IPS-11a (cell line): Measurements from ENCODE around the gene NDUFB3.
"Not testable (repeated sequence)": the region's sequence is repeated elsewhere in the genome, so short reads cannot be mapped to it uniquely, and the experiment has no call there.

ENCODE experiments used
- H3K4me3 ChIP-seq: one replicate; pipeline ENCODE4 v1.5.1; 2013; ENCODE audit warnings: low read depth, low read length, control low read depth

The NDUFB3 gene

DNA sequence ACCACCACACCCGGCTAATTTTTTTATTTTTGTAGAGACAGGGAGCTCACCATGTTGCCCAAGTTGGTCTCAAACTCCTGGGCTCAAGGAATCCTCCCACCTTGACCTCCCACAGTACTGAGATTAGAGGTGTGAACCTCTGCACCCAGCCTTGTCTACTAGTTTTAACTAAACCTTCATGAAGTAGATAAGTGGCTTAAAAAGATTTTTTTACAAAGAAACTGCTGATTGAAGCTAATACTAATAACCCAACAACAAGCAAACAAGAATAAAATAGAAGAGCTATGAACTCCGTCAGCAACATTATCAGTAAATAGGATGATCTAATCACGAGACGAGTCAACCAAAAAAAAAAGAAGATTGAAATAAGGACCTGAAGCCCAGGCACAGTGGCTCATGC, 18.8 kb downstream of the NDUFB3 start:
- no peak overlapping the region for H3K4me3 ChIP-seq

GRCh38 chr2:201093573-201093972, 21.8 kb downstream of the NDUFB3 start:
- H3K4me3 ChIP-seq, result no peak overlapping the region

- no peak overlapping the region for H3K4me3 ChIP-seq
Measured at GRCh38 chr2:201100497-201100896, 28.7 kb downstream of the NDUFB3 start.

GRCh38 chr2:201105759-201106158, 34.0 kb downstream of the NDUFB3 start:
- no peak overlapping the region for H3K4me3 ChIP-seq

- H3K4me3 ChIP-seq, result no peak overlapping the region
Measured at GRCh38 chr2:201107624-201108023, 35.8 kb downstream of the NDUFB3 start.

GRCh38 chr2:201108341-201108740, 36.5 kb downstream of the NDUFB3 start:
- no peak overlapping the region for H3K4me3 ChIP-seq

DNA sequence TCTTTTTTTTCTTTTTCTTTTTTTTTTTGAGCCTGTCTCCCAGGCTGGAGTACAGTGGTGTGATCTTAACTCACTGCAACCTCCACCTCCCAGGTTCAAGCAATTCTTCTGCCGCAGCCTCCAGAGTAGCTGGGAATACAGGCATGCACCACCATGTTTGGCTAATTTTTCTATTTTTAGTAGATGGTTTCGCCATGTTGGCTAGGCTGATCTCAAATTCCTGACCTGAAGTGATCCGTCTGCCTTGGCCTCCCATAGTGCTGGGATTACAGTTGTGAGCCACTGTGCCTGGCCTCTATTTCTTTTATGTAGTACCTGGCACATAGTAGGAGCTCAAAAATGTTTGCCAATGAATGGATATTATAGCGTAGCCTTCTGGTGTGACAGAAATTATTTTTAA, 37.4 kb downstream of the NDUFB3 start:
- H3K4me3 ChIP-seq, result no peak overlapping the region

DNA sequence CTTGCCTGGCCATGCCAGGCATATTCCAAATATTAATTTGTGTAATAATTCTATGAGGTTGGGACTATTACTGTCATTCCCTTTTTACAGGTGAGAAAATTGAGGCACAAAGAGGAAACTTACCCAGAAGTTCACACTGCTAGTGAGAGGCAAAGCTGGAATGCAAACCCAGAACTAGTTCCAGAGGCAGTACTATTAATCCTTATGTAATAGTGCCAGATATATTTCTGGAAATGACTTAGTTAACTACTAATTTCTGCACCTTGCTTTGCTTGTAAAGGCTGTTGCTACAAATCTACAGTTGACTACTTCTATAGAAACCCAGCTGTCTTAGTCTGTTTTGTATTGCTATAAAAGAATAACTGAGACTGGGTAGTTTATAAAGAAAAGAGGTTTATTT, 38.8 kb downstream of the NDUFB3 start:
- H3K4me3 ChIP-seq, result no peak overlapping the region

DNA sequence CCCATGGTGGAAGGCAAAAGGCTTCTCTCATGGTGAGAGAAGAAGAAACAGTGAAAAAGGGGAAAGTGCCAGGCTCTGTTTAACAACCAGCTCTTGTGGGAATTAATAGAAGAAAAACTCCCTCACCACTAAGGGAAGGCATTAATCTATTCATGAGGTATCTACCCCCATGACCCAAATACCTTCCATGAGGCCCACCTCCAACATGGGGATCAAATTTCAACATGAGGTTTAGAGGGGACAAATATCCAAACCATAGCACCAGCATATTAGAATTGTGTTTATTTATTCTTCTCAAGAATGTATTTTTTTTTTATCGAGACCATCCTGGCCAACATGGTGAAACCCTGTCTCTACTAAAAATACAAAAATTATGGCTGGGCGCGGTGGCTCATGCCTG, 39.3 kb downstream of the NDUFB3 start:
- H3K4me3 ChIP-seq, result no peak overlapping the region

DNA sequence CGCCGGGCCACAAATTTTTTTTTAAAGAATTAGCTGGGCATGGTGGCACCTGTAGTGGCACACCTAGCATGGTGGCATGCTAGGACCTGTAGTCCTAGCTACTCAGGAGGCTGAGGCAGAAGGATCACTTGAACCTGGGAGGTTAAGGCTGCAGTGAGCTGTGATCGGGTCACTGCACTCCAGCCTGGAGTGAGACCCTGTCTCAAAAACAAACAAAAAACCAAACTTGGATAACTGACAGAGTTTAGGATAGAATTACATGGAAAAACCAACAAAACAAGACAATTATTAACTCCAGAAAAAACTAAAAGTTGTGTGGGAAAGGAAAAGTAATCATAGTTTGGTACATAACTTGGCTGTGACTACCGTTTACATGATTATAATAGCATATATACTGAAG, 42.5 kb downstream of the NDUFB3 start:
- no peak overlapping the region for H3K4me3 ChIP-seq

DNA sequence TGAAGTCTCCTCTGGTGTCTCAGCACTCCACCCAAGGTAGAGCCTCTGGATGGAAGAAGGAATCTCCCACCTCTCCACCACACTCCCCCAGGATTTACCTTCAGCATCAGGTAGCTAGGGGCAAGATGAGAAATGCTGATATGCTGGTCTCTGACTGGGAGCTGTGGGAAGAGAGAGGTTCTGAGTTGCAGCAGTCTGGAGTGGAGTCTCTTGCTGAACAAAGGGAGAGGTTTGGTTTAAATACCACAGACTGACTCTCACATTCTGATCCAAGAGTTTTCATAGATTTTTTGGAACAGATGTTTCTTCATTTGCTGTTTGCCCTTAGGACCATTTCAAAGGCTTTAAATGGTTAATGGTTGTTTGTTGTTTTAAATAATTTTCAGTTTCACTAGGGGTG, 43.0 kb downstream of the NDUFB3 start:
- H3K4me3 ChIP-seq, result no peak overlapping the region

DNA sequence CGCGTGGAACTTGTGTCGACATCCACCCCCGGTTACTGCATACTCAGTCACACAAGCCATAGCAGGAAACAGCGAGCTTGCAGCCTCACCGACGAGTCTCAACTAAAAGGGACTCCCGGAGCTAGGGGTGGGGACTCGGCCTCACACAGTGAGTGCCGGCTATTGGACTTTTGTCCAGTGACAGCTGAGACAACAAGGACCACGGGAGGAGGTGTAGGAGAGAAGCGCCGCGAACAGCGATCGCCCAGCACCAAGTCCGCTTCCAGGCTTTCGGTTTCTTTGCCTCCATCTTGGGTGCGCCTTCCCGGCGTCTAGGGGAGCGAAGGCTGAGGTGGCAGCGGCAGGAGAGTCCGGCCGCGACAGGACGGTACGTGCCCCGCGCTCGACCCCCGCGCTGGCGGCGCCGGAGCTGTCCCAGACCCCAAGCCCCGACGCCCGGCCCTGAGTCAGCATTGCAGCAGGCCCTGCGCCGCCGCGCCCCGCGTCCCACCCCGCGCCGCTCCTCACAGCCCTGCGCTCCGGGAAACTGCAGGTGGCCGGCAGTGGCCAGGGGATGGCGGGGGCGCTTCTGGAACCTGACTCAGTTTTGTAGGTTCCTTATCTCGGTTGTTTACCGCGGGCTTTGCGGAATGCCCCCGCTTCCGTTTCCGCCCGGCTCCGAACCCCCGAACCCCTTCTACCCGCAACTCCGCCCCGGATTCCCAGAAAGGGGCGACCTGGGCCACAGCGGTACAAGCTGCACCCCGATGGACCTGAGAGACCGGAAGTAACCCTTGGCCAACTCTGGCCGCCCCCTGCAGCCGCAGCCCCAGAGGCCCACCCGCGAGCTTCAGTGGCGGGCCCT, 44.5 kb downstream of the NDUFB3 start, which contains the start of gene CFLAR:
Gene CFLAR, plus strand, starts transcription at position 50 of the 844 bp plus-strand sequence. CDS start 13,702 bp downstream, outside the sequence.
- H3K4me3 ChIP-seq, result peak within 1 kb of the TSS; percentile 41

DNA sequence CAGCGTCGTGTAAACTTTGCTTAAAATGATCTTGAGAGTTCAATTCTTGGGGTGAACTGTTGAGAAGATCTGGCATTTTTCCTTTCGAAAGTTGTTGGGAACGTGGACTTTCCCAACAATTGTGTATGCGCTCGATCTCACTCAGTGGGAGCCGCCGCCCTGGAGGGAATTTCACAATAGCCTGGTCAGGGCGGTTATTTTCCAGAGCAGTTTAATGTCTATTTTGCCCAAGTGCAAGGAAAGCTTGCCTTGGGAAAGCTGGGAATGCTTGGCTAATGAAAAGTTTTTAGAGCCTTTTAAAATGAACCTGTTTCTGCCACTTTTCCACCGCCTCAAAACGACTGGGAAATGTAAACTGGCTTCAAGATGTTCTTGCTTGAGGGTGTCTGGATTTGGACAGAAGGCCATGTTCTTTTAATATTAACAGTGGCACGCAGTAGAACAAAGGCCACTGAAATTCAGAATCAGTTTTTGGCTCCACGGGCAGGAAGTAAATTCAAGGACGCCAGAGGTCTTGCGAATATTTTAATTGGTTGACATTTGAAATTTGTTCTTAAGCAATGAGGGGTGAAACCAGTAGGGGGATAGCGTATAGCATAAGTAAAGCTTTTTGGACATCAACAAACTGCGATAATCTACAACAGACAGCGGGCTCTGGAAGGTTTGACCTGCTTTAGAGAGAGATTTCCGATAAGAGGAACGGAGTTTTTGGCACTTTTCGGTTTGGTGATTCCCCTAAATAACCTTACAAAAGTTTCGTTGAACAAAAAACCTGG, 45.3 kb downstream of the NDUFB3 start:
- H3K4me3 ChIP-seq, result peak overlapping the region; percentile 41

GRCh38 chr2:201117735-201118094, 45.9 kb downstream of the NDUFB3 start:
- H3K4me3 ChIP-seq, result not testable (repeated sequence)

- H3K4me3 ChIP-seq, result peak overlapping the region; percentile 44
Measured at GRCh38 chr2:201118121-201118960, 46.5 kb downstream of the NDUFB3 start.

GRCh38 chr2:201118961-201119854, 47.4 kb downstream of the NDUFB3 start:
- peak overlapping the region; percentile 44 for H3K4me3 ChIP-seq

- no peak overlapping the region for H3K4me3 ChIP-seq
Measured at GRCh38 chr2:201122276-201122675, 50.5 kb downstream of the NDUFB3 start.

- no peak overlapping the region for H3K4me3 ChIP-seq
Measured at GRCh38 chr2:201126308-201127151, 54.7 kb downstream of the NDUFB3 start.

- no peak overlapping the region for H3K4me3 ChIP-seq
Measured at GRCh38 chr2:201127152-201127511, 55.3 kb downstream of the NDUFB3 start.
